Measurements from ENCODE around the gene CDY1. TPM values are rescaled to one million over a fixed set of nuclear protein-coding genes. Genes with fewer than 3 reads are reported as not detected.

Gene CDY1
- total RNA-seq, result not detected in 2 replicates

GRCh38 chrY:25621817-25622216, at the start of gene CDY1:
Gene CDY1, plus strand, starts transcription at chrY:25622117. Its CDS starts 326 bp downstream, at chrY:25622443.

